H1 (cell line): Measurements from ENCODE around the gene STAG1. TPM values are rescaled to one million over a fixed set of nuclear protein-coding genes. Genes with fewer than 3 reads are reported as not detected.

Experiments
- ASH2L ChIP-seq: fragments of 200-600, 300-600 bp; sonication (generic); IDR thresholded peaks from one replicate; pipeline ENCODE4 v1.7.1; 2017; ENCODE audit warnings: low read length
- ATF3 ChIP-seq: IDR thresholded peaks from 2 replicates; pipeline ENCODE4 v1.6.1; 2011; ENCODE audit warnings: low read depth, mild to moderate bottlenecking, low read length; ENCODE audit not compliant: insufficient read depth
- BRCA1 ChIP-seq: IDR thresholded peaks from 2 replicates; pipeline ENCODE4 v1.6.1; 2012; ENCODE audit warnings: low read depth, low read length, improper control_type of control experiment
- CBX8 ChIP-seq: fragments of 300-800, 300-1000 bp; sonication (generic); IDR thresholded peaks from 2 replicates; pipeline ENCODE4 v1.7.1; 2016; ENCODE audit warnings: low read depth, low read length, borderline replicate concordance
- CEBPB ChIP-seq: IDR thresholded peaks from 2 replicates; pipeline ENCODE4 v1.6.1; 2012; ENCODE audit warnings: low read depth, low read length
- E2F6 ChIP-seq: IDR thresholded peaks from 2 replicates; pipeline ENCODE4 v1.6.1; 2012; ENCODE audit warnings: inconsistent platforms
- FOSL1 ChIP-seq: IDR thresholded peaks from 2 replicates; pipeline ENCODE4 v1.6.1; 2011; ENCODE audit warnings: mild to moderate bottlenecking, low read depth, low read length, moderate library complexity; ENCODE audit not compliant: insufficient read depth
- JUN ChIP-seq: IDR thresholded peaks from 2 replicates; pipeline ENCODE4 v1.6.1; 2011; ENCODE audit warnings: low read depth, mild to moderate bottlenecking, improper control_type of control experiment, low read length
- JUND ChIP-seq: IDR thresholded peaks from 2 replicates; pipeline ENCODE4 v1.6.1; 2011; ENCODE audit warnings: mild to moderate bottlenecking, improper control_type of control experiment, low read length
- KDM5A ChIP-seq: fragments of 200-600 bp; IDR thresholded peaks from 2 replicates; pipeline ENCODE4 v1.7.1; 2012; ENCODE audit warnings: mild to moderate bottlenecking, low read length, inconsistent platforms, mixed read lengths
- MAX ChIP-seq: IDR thresholded peaks from 2 replicates; pipeline ENCODE4 v1.6.1; 2012; ENCODE audit warnings: inconsistent platforms
- NRF1 ChIP-seq: IDR thresholded peaks from 2 replicates; pipeline ENCODE4 v1.6.1; 2011; ENCODE audit warnings: mild to moderate bottlenecking, low read depth, low read length, improper control_type of control experiment
- RAD21 ChIP-seq, 2 experiments: IDR thresholded peaks in 1 of 2; conservative IDR thresholded peaks in 1 of 2; 2 replicates each; pipeline ENCODE4 v1.6.1; 2011; ENCODE audit warnings: low read depth in 2 of 2, low read length in 2 of 2, improper control_type of control experiment in 1 of 2, inconsistent platforms in 1 of 2, mild to moderate bottlenecking in 1 of 2, moderate library complexity in 1 of 2
- RFX5 ChIP-seq: IDR thresholded peaks from 2 replicates; pipeline ENCODE4 v1.6.1; 2011; ENCODE audit warnings: low read depth, low read length, improper control_type of control experiment, borderline replicate concordance
- RNF2 ChIP-seq: fragments of 200-900, 300-1000 bp; sonication (generic); IDR thresholded peaks from 2 replicates; pipeline ENCODE4 v1.7.1; 2016; ENCODE audit warnings: borderline replicate concordance, low read depth, mild to moderate bottlenecking, antibody characterized with exemption, low read length; ENCODE audit not compliant: poor library complexity, severe bottlenecking; ENCODE audit errors: missing control alignments
- SAP30 ChIP-seq: fragments of 300-600 bp; sonication (generic); IDR thresholded peaks from 2 replicates; pipeline ENCODE4 v1.7.1; 2012; ENCODE audit warnings: low read length, moderate library complexity, mild to moderate bottlenecking, inconsistent platforms; ENCODE audit not compliant: insufficient read depth, insufficient replicate concordance
- SRF ChIP-seq: IDR thresholded peaks from 2 replicates; pipeline ENCODE4 v1.6.1; 2011; ENCODE audit warnings: mild to moderate bottlenecking, low read depth, low read length, moderate library complexity
- TBP ChIP-seq: IDR thresholded peaks from 2 replicates; pipeline ENCODE4 v1.6.1; 2011; ENCODE audit warnings: low read depth, low read length, improper control_type of control experiment
- USF2 ChIP-seq: IDR thresholded peaks from 2 replicates; pipeline ENCODE4 v1.6.1; 2011; ENCODE audit warnings: low read length, improper control_type of control experiment
- ZNF274 ChIP-seq: IDR thresholded peaks from 2 replicates; pipeline ENCODE4 v1.7.0; 2012; ENCODE audit warnings: low read length, borderline replicate concordance; ENCODE audit errors: extremely low read depth
- polyA plus RNA-seq, 7 experiments: library from polyadenylated mRNA; depleted of rRNA in 3 of 7; stranded (reverse) in 5 of 7; unstranded in 2 of 7; fragments of >200 nt in 5 of 7; fragments of 200-250 nt in 2 of 7; gene quantifications; 1 replicate in 5 of 7; 2 replicates in 1 of 7; 4 replicates in 1 of 7; pipeline versions ENCODE4 v1.2.1 to v1.2.3, GENCODE V29; 2011 to 2013; ENCODE audit warnings: missing spikeins in 2 of 7, mixed read lengths in 2 of 7
- total RNA-seq: library from RNA; stranded (reverse); fragmentation: NEBNext Ultra II Directional; extraction: Animal tissue kit (Norgen Biotek cat#: 25700); gene quantifications from 2 replicates; pipeline ENCODE4 v1.2.1, GENCODE V29; 2021

Gene STAG1
- total and polyA plus RNA-seq, 2 of the 8 experiments (the other 6 are each of a cell fraction or from before 2014, with no cell fraction given), result 4.6 to 23.4 TPM

- TF ChIP-seq ATF3 (no peak), USF2 (no peak), RNF2 (no peak), CEBPB (0 out of 2 replicates have a peak, but pooled peaks have one; percentile 24), RAD21 (IDR thresholded peaks at IDR 0.05 in 1 of 2, conservative IDR thresholded peaks at IDR 0.05 in 1 of 2; ENCODE audit: low read depth in 2 of 2, low read length in 2 of 2) (0 out of 4 replicates have a peak, but pooled peaks of 1 of the 2 experiments have one; percentile 0), ZNF274 (no peak), FOSL1 (0 out of 2 replicates have a peak, but pooled peaks have one; percentile 42), ASH2L (no peak), BRCA1 (peak; percentile 61; the same call in 1 of the 2 replicates), E2F6 (peak; percentile 84), MAX (peak; percentile 87), JUN (no peak), JUND (no peak), TBP (peak; percentile 57; the same call in 1 of the 2 replicates), SAP30 (no peak), RFX5 (no peak), CBX8 (no peak), NRF1 (peak; percentile 49), SRF (peak; percentile 10; the same call in 1 of the 2 replicates), KDM5A (no peak)
These were observed 496 bp upstream of the STAG1 start (continued) for GRCh38 chr3:136752422-136753325.
